Measurements from ENCODE around the gene ST6GALNAC3.

Gene ST6GALNAC3

GRCh38 chr1:76298399-76298798, 223.9 kb downstream of the ST6GALNAC3 start:
- Histone ChIP-seq H3K27ac (ENCODE audit: low read depth, low read length) (no peak overlapping the region), H3K4me1 (ENCODE audit: control insufficient read depth in 1 of 2, insufficient read depth in 2 of 2, low read length in 2 of 2) (no peaks in the 10 kb centered on the region), H3K9me3 (ENCODE audit: control insufficient read depth in 1 of 2, low read length in 2 of 2) (no peaks in the 10 kb centered on the region), H3K9ac (ENCODE audit: low read depth in 1 of 2, low read length in 2 of 2) (no peak overlapping the region), H3K4me3 (ENCODE audit: low read depth in 1 of 2, low read length in 2 of 2) (no peak overlapping the region), H3K27me3 (ENCODE audit: control insufficient read depth in 1 of 2, insufficient read depth in 2 of 2, low read length in 2 of 2) (no peaks in the 10 kb centered on the region), H3K36me3 (ENCODE audit: control insufficient read depth in 1 of 2, insufficient read depth in 2 of 2, low read length in 2 of 2) (no peaks in the 10 kb centered on the region)

- H3K27me3 ChIP-seq (ENCODE audit: control insufficient read depth in 1 of 2, insufficient read depth in 2 of 2, low read length in 2 of 2): no peaks in the 10 kb centered on the region
- H3K9me3 ChIP-seq (ENCODE audit: control insufficient read depth in 1 of 2, low read length in 2 of 2): no peaks in the 10 kb centered on the region
- no peaks in the 10 kb centered on the region for H3K36me3 ChIP-seq (ENCODE audit: control insufficient read depth in 1 of 2, insufficient read depth in 2 of 2, low read length in 2 of 2)
- no peaks in the 10 kb centered on the region for H3K4me1 ChIP-seq (ENCODE audit: control insufficient read depth in 1 of 2, insufficient read depth in 2 of 2, low read length in 2 of 2)
- no peak overlapping the region for H3K27ac ChIP-seq (ENCODE audit: low read depth, low read length)
- H3K9ac ChIP-seq (ENCODE audit: low read depth in 1 of 2, low read length in 2 of 2): no peak overlapping the region
- H3K4me3 ChIP-seq (ENCODE audit: low read depth in 1 of 2, low read length in 2 of 2): no peak overlapping the region
Observed at GRCh38 chr1:76299036-76299435, 224.5 kb downstream of the ST6GALNAC3 start.

- H3K36me3 ChIP-seq (ENCODE audit: control insufficient read depth in 1 of 2, insufficient read depth in 2 of 2, low read length in 2 of 2): no peaks in the 10 kb centered on the region
- no peak overlapping the region for H3K4me3 ChIP-seq (ENCODE audit: low read depth in 1 of 2, low read length in 2 of 2)
- H3K27ac ChIP-seq (ENCODE audit: low read depth, low read length): no peak overlapping the region
- no peak overlapping the region for H3K9ac ChIP-seq (ENCODE audit: low read depth in 1 of 2, low read length in 2 of 2)
- H3K27me3 ChIP-seq (ENCODE audit: control insufficient read depth in 1 of 2, insufficient read depth in 2 of 2, low read length in 2 of 2): no peaks in the 10 kb centered on the region
- H3K4me1 ChIP-seq (ENCODE audit: control insufficient read depth in 1 of 2, insufficient read depth in 2 of 2, low read length in 2 of 2): no peaks in the 10 kb centered on the region
- no peaks in the 10 kb centered on the region for H3K9me3 ChIP-seq (ENCODE audit: control insufficient read depth in 1 of 2, low read length in 2 of 2)
Observed at GRCh38 chr1:76300556-76300955, 226.0 kb downstream of the ST6GALNAC3 start.

GRCh38 chr1:76302711-76303339, 228.3 kb downstream of the ST6GALNAC3 start:
- no peaks in the 10 kb centered on the region for H3K36me3 ChIP-seq (ENCODE audit: control insufficient read depth in 1 of 2, insufficient read depth in 2 of 2, low read length in 2 of 2)
- no peak overlapping the region for H3K27ac ChIP-seq (ENCODE audit: low read depth, low read length)
- H3K9ac ChIP-seq (ENCODE audit: low read depth in 1 of 2, low read length in 2 of 2): no peak overlapping the region
- H3K9me3 ChIP-seq (ENCODE audit: control insufficient read depth in 1 of 2, low read length in 2 of 2): no peaks in the 10 kb centered on the region
- H3K4me3 ChIP-seq (ENCODE audit: low read depth in 1 of 2, low read length in 2 of 2): peak overlapping the region in 1 of 2 donors; percentile 8
- no peaks in the 10 kb centered on the region for H3K27me3 ChIP-seq (ENCODE audit: control insufficient read depth in 1 of 2, insufficient read depth in 2 of 2, low read length in 2 of 2)
- H3K4me1 ChIP-seq (ENCODE audit: control insufficient read depth in 1 of 2, insufficient read depth in 2 of 2, low read length in 2 of 2): no peaks in the 10 kb centered on the region

GRCh38 chr1:76303340-76303717, 228.8 kb downstream of the ST6GALNAC3 start:
- no peak overlapping the region for H3K9ac ChIP-seq (ENCODE audit: low read depth in 1 of 2, low read length in 2 of 2)
- no peaks in the 10 kb centered on the region for H3K27me3 ChIP-seq (ENCODE audit: control insufficient read depth in 1 of 2, insufficient read depth in 2 of 2, low read length in 2 of 2)
- no peak overlapping the region for H3K27ac ChIP-seq (ENCODE audit: low read depth, low read length)
- no peaks in the 10 kb centered on the region for H3K4me1 ChIP-seq (ENCODE audit: control insufficient read depth in 1 of 2, insufficient read depth in 2 of 2, low read length in 2 of 2)
- H3K4me3 ChIP-seq (ENCODE audit: low read depth in 1 of 2, low read length in 2 of 2): no peak overlapping the region
- no peaks in the 10 kb centered on the region for H3K36me3 ChIP-seq (ENCODE audit: control insufficient read depth in 1 of 2, insufficient read depth in 2 of 2, low read length in 2 of 2)
- no peaks in the 10 kb centered on the region for H3K9me3 ChIP-seq (ENCODE audit: control insufficient read depth in 1 of 2, low read length in 2 of 2)

- no peaks in the 10 kb centered on the region for H3K27me3 ChIP-seq (ENCODE audit: control insufficient read depth in 1 of 2, insufficient read depth in 2 of 2, low read length in 2 of 2)
- H3K27ac ChIP-seq (ENCODE audit: low read depth, low read length): no peak overlapping the region
- no peaks in the 10 kb centered on the region for H3K4me1 ChIP-seq (ENCODE audit: control insufficient read depth in 1 of 2, insufficient read depth in 2 of 2, low read length in 2 of 2)
- no peaks in the 10 kb centered on the region for H3K36me3 ChIP-seq (ENCODE audit: control insufficient read depth in 1 of 2, insufficient read depth in 2 of 2, low read length in 2 of 2)
- no peaks in the 10 kb centered on the region for H3K9me3 ChIP-seq (ENCODE audit: control insufficient read depth in 1 of 2, low read length in 2 of 2)
- H3K9ac ChIP-seq (ENCODE audit: low read depth in 1 of 2, low read length in 2 of 2): no peak overlapping the region
- H3K4me3 ChIP-seq (ENCODE audit: low read depth in 1 of 2, low read length in 2 of 2): no peak overlapping the region
Observed at GRCh38 chr1:76313304-76313703, 238.8 kb downstream of the ST6GALNAC3 start.

GRCh38 chr1:76314730-76315129, 240.2 kb downstream of the ST6GALNAC3 start:
- Histone ChIP-seq H3K9me3 (ENCODE audit: control insufficient read depth in 1 of 2, low read length in 2 of 2) (no peaks in the 10 kb centered on the region), H3K4me3 (ENCODE audit: low read depth in 1 of 2, low read length in 2 of 2) (no peak overlapping the region), H3K36me3 (ENCODE audit: control insufficient read depth in 1 of 2, insufficient read depth in 2 of 2, low read length in 2 of 2) (no peaks in the 10 kb centered on the region), H3K27me3 (ENCODE audit: control insufficient read depth in 1 of 2, insufficient read depth in 2 of 2, low read length in 2 of 2) (no peaks in the 10 kb centered on the region), H3K9ac (ENCODE audit: low read depth in 1 of 2, low read length in 2 of 2) (no peak overlapping the region), H3K4me1 (ENCODE audit: control insufficient read depth in 1 of 2, insufficient read depth in 2 of 2, low read length in 2 of 2) (no peaks in the 10 kb centered on the region), H3K27ac (ENCODE audit: low read depth, low read length) (no peak overlapping the region)

- Histone ChIP-seq H3K36me3 (ENCODE audit: control insufficient read depth in 1 of 2, insufficient read depth in 2 of 2, low read length in 2 of 2) (no peaks in the 10 kb centered on the region), H3K4me1 (ENCODE audit: control insufficient read depth in 1 of 2, insufficient read depth in 2 of 2, low read length in 2 of 2) (no peaks in the 10 kb centered on the region), H3K9ac (ENCODE audit: low read depth in 1 of 2, low read length in 2 of 2) (no peak overlapping the region), H3K27me3 (ENCODE audit: control insufficient read depth in 1 of 2, insufficient read depth in 2 of 2, low read length in 2 of 2) (no peaks in the 10 kb centered on the region), H3K27ac (ENCODE audit: low read depth, low read length) (no peak overlapping the region), H3K9me3 (ENCODE audit: control insufficient read depth in 1 of 2, low read length in 2 of 2) (no peaks in the 10 kb centered on the region), H3K4me3 (ENCODE audit: low read depth in 1 of 2, low read length in 2 of 2) (no peak overlapping the region)
Observed at GRCh38 chr1:76317299-76317900, 242.9 kb downstream of the ST6GALNAC3 start.

- Histone ChIP-seq H3K4me3 (ENCODE audit: low read depth in 1 of 2, low read length in 2 of 2) (no peak overlapping the region), H3K9ac (ENCODE audit: low read depth in 1 of 2, low read length in 2 of 2) (no peak overlapping the region), H3K4me1 (ENCODE audit: control insufficient read depth in 1 of 2, insufficient read depth in 2 of 2, low read length in 2 of 2) (no peaks in the 10 kb centered on the region), H3K27ac (ENCODE audit: low read depth, low read length) (no peak overlapping the region), H3K9me3 (ENCODE audit: control insufficient read depth in 1 of 2, low read length in 2 of 2) (no peaks in the 10 kb centered on the region), H3K27me3 (ENCODE audit: control insufficient read depth in 1 of 2, insufficient read depth in 2 of 2, low read length in 2 of 2) (no peaks in the 10 kb centered on the region), H3K36me3 (ENCODE audit: control insufficient read depth in 1 of 2, insufficient read depth in 2 of 2, low read length in 2 of 2) (no peaks in the 10 kb centered on the region)
Observed at GRCh38 chr1:76330991-76331603, 256.6 kb downstream of the ST6GALNAC3 start.

- H3K36me3 ChIP-seq (ENCODE audit: control insufficient read depth in 1 of 2, insufficient read depth in 2 of 2, low read length in 2 of 2): no peaks in the 10 kb centered on the region
- no peaks in the 10 kb centered on the region for H3K9me3 ChIP-seq (ENCODE audit: control insufficient read depth in 1 of 2, low read length in 2 of 2)
- H3K4me1 ChIP-seq (ENCODE audit: control insufficient read depth in 1 of 2, insufficient read depth in 2 of 2, low read length in 2 of 2): no peaks in the 10 kb centered on the region
- H3K27ac ChIP-seq (ENCODE audit: low read depth, low read length): no peak overlapping the region
- H3K4me3 ChIP-seq (ENCODE audit: low read depth in 1 of 2, low read length in 2 of 2): no peak overlapping the region
- H3K27me3 ChIP-seq (ENCODE audit: control insufficient read depth in 1 of 2, insufficient read depth in 2 of 2, low read length in 2 of 2): no peaks in the 10 kb centered on the region
- H3K9ac ChIP-seq (ENCODE audit: low read depth in 1 of 2, low read length in 2 of 2): no peak overlapping the region
Observed at GRCh38 chr1:76335882-76336281, 261.3 kb downstream of the ST6GALNAC3 start.

Data from duodenal mucosa (tissue), 2 donors.